HG03108 (cell line): ENCODE results near the gene TOPORS.
"Not testable (repeated sequence)": the region's sequence is repeated elsewhere in the genome, so short reads cannot be mapped to it uniquely, and the experiment has no call there.

Source experiments
- ATAC-seq: cut with Tn5 transposase; IDR thresholded peaks from one replicate; pipeline ENCODE4 v1.9.1; 2021; ENCODE audit warnings: moderate library complexity; ENCODE audit not compliant: unreplicated experiment

The TOPORS gene

DNA sequence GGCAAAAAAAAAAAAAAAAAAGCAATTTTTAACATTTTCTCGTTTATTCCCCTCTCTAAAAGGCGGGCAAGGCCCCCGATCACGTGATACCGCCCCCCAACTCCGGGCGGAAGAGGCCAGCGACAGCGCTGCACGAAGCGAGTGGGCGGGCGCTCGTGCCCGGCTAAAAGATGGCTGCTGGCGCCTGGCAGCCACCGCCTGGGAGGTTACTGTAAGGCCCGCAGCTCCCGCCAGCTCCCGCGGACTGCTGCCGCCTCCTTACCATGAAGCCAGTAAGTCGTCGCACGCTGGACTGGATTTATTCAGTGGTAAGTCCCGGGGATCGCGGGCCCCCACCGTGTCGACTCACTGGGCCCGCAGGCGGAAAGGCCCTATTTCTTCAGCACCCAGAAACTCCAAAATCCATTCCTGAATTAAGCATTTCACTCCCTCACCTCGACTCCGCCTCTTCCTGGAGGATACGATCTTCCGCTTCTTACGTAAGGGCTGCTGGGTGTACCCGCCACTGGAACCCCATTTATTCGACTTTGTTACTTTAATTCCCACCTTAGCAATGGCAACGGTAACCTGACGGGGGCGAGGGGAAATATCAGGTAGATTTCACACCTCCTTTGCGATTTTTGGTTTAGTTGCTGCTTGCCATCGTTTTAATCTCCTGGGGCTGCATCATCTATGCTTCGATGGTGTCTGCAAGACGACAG, at the start of gene TOPORS, which contains the start of gene SMIM27:
Gene TOPORS, minus strand, starts transcription at position 415 of the 701 bp plus-strand sequence. Its CDS starts 150 bp downstream, at position 265.
Gene SMIM27, plus strand, starts transcription at position 156 of the 701 bp plus-strand sequence. Its CDS starts 108 bp downstream, at position 264.
- peak; percentile 64 for ATAC-seq

DNA sequence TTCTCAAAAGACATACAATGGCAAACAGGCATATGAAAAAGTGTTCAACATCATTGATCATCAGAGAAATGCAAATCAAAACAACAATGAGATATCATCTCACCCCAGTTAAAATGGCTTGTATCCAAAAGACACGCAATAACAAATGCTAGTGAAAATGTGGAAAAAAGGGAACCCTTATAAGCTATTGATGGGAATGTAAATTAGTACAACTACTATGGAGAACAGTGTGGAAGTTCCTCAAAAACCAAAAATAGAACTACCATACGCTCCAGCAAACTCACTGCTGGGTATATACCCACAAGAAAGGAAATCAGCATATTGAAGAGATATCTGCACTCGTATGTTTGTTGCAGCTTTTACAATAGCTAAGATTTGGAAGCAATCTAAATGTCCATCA, 46.6 kb upstream of the TOPORS start:
- not testable (repeated sequence) for ATAC-seq

DNA sequence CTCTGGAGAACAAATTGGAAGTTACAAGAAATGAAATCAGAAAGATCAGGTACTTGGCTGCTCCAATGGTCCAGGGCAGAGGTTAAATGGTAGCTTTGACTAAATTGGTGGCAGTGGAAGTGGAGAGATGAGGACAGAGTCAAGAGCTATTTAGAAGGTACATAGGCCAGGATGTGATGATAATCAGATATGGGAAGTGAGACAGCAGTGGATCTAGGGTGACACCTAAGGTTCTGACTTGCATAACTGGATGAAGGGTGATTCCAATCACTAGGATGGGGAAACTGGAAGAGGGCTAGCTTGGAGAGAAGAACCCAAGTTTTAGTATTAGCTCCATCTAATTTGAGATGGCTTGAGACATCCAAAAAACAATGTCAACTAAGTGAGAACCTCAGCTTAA, 44.5 kb upstream of the TOPORS start:
- no peak for ATAC-seq

DNA sequence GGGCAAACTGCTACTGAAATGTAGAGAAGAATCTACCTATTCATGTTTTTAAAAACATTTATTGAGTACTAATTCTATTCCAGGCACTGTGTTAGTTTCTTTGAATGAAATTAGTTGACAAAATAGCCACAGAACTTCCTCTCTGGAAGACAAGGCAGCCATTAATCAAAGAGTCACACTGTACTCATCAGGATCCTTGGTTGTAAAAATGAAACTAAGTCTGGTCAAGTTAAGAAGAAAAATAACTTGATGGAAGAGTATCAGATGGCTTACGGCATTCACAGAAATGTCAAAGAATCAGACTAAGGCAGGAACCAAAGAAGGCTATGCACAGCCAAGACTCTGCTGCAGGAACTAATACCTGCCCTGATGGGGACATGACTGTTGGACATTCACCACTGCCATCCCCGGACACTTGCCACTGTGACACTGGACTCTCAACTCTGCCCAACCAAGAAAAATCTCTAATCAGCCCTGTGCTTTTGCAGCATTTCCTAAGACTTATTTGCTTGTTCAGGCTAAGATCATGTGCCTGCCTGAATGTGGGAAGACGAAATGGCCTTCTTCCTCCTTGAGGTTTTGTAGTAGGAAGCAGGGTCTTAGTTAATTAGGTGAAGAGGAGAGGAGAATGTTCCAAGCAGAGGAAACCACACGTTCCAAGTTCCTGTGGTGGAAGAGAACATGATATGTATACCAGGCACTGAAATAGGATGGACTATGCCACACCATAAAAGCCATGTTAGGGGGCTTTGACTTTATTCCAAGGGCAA, 43.9 kb upstream of the TOPORS start:
- no peak for ATAC-seq

DNA sequence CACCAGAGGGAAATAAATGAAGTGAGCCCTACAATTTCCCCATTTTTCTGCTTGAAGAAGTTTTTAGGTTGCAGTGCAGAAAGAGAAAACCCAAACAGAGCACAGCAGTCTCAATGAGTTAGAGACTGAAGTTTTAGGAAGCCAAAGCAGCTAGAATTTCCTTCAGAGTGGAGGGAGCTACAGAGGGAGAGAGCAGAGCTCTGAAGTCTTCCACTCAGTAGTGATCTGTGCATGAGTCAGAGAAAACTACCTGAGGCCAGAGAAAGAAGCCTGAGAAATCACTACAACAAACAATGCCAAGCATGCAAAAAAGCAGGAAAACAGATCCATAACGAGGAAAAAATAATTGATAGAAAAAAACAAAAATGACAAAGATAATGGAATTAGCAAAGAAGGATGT, 38.5 kb upstream of the TOPORS start:
- no peak for ATAC-seq

DNA sequence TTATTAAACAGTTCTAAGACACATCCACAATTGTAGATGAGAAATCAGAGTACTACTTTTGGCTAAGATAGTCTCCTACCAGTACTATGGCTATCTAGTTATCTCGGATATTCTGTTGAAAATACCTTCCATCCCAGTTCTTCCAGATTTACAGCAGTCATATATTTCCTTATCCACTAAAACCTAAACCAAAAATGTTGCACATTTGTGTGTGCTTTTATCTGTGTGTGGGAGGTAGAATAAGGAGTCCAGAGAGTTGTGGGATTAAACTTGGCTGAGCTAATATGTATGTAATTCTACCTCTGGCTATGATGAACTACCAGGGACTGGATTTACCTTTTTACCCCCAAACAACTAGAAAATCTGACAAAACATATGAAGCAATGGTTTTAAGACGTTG, 38.1 kb upstream of the TOPORS start:
- ATAC-seq, result no peak

DNA sequence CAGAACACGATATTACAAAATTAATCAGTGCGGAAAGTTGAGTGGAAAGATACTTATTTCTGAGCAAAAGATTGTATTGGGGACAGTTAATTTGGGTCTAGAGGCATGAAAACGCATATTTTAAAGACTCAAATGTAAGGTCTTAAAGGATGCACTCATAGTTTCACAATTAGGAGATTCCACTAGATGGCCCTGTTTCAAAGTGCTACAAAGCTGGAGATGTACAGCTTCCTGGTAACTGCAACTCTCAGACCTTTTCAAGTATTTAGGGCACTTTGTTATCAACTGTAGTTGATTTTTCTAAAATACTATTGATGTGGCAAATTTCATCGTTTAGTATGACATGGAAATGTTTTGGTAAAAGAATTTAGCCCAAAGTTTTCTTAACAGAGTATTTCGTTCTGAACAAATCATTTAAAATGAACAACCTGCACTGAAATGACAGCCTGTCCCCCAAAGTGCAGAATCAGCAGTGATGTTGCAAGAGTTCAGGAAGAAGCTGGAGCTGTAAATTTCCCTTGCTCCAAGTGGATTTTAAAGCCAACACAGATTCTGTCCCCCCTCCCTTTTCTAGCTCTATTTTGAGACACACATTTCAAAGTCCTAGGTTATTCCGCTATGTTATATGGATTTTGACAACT, 36.8 kb upstream of the TOPORS start:
- ATAC-seq, result no peak

DNA sequence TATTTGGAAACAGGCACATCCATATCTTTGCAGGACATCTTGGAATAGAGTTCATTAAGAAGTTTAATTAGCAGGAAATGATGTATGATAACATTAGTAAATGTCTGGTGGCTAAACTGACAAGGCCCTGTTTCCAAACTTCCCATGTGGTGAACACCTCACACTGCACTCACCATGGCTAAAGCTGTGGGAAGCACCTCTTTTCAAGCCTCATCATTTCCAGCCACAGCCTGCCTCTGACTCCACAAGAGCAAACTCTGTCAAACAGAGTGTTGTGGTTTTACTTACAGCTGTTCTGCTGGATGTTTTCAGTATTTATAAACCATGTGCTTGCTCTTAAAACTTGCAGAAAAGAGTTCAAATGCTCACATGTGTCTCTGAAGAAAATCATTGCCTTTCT, 35.5 kb upstream of the TOPORS start:
- ATAC-seq, result no peak

DNA sequence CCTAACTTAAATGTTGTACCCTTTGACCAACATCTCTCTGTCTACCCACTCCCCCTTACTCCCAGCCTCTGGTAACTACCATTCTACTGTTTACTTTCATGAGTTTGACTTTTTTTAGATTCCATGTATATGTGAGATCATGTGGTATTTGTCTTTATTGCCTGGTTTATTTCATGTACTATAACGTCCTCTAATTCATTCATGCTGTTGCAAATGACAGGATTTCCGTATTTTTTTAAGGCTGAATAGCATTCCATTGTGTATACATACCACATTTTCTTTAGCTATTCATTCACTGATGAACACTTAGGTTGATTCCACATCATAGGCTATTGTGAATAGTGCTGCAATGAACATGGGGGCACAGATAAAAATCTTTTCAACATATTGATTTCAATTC, 32.4 kb upstream of the TOPORS start:
- ATAC-seq, result no peak

DNA sequence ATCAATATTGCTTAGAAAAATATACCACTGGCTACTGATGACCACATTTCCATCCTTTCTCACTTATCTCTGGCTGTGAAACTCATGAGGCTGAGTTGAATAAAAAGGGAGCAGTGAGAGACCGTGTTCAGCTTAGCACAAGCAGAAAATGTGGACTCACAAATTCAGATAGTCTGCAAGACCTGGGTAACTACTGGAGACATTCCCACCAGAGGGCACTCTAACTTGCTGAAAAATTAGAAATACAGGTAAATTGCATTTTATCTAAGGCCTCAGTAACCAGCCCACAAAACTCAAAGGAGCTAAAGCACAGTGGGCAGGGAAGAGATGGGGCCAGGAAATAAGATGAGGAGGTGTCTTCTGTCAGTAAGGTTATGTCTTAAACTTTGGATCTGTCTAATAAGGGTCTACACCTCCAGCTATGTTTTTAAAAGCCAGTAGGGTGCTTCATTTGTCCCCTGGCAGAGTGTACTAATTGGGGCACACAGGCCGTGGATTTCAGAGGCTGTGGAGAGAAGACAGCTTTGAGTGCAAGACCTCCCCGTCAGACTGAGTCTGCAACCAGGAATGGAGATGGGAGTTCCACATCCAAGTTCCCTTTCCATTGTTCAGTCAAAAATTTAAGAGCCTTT, 29.2 kb upstream of the TOPORS start:
- no peak for ATAC-seq

DNA sequence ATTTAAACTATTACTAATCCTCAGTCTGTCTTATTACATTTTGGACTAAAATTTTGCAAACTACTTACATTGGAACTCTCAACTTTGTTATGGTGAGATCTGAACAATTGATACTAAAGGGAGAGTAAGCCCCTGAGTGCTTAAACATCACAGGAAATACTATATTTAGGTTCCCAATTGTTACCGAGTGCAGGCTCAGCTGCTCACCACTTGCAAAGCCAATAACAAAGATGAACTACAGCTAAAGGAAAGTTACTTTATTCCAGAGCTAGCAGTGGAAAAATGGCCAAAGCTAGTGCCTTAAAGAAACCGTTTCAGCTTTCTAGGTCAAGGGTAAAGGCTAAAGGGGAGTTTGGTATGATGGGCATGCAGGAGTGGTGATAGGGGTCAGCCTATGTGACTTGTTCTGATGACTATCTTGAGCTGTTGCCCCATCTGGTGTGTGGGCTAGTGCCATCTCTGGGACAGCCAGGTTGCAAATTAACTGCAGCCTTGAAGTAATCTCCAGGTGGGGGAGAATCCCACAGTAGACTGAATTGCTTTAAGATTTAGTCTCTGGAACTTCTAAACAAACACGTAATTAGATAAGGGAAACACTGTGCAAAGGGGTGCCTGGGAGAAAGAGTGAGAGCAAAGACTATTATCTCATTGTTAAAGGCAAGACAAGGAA, 28.4 kb upstream of the TOPORS start:
- ATAC-seq, result no peak

DNA sequence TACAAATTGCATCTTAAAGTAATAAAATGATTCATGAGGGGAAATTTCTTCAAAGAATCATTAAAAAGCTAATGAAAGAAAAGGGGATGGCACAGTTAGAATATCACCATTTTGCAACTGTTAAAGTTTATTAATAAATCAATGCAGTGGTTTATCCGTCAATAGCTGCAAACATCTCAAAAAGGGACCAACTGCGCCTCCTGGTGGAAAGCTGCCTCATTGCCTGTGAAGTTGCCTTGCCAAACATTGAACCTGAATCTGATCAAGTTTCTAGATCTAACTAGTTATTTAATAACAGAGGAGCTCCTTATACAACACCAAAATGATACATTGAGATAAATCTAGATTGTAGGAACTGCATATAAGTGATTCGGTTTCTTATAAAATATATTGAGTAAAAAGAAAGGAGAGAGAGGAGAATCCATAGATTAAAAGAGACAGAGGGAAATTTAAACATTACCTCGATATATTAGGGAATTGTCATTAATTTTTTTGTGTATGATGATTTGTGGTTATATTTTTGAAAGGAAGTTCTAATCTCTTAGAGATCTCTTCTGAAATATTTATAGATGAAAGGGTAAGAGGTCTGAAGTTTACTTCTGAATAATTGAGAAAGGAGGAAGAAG, 27.4 kb upstream of the TOPORS start:
- peak; percentile 44 for ATAC-seq

DNA sequence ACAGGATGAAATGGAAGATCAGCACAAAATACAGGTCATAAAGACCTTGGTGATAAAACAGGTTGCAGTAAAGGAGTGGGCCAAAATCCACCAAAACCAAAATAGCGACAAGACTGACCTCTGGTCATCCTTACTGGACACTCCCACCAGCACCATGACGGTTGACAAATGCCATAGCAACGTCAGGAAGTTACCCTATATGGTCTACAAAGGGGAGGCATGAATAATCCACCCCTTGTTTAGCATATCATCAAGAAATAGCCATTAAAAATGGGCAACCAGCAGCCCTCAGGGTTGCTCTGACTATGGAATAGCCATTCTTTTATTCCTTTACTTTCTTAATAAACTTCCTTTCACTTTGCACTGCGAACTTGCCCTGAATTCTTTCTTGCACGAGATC, 26.6 kb upstream of the TOPORS start:
- no peak for ATAC-seq

DNA sequence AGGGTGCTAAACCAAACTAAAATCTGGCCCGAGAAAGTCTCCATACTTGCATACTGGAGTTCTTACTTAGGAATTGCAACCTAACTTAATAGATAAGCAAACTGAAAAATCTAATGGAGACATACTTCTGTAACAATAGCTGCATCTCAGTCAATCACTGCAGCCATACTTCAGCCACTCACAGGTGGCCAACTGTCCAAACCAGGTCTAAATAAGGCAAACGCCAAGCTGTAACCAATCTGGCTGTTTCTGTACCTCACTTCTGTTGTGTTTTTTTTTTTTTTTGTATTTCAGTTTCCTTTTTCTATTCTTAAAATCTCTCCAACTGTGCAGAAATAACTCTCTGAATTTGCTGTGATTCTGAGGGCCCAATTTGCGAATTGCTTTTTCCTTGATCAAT, 24.9 kb upstream of the TOPORS start:
- no peak for ATAC-seq

DNA sequence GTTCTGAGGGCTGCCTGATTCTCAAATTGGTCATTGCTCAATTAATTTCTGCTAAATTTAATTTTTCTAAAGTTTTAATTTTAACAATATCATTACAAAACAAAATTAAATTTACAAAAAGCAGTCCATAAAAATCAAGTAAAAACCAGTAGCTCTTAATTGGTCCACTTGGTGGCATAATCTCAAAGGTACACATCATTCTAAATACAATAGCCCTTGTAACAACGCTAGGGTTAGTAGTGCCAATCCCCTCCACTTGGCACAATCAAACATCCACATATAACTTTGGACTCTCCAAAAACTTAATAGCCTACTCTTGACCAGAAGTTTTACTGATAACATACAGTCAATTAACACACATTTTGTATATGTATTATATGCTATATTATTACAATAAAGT, 22.5 kb upstream of the TOPORS start:
- no peak for ATAC-seq

DNA sequence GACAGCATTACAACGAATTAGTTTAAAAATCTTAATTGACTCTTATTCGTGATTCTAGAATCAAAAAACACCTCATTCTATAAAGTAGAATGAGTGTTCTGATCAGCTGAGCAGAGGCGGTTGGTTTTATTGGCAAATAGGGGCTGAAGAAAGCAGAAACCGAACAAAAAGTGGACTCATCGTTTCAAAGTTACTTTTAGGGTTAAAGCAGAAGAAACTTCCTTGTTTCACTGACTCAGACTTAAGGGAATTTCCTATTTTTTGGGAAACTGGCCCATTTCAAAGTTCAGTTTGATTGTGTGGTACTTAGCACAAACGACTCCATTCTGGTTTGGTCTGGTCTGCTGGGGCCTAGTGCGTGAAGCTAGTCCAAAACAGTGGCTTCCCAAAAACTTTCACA, 21.4 kb upstream of the TOPORS start:
- no peak for ATAC-seq

DNA sequence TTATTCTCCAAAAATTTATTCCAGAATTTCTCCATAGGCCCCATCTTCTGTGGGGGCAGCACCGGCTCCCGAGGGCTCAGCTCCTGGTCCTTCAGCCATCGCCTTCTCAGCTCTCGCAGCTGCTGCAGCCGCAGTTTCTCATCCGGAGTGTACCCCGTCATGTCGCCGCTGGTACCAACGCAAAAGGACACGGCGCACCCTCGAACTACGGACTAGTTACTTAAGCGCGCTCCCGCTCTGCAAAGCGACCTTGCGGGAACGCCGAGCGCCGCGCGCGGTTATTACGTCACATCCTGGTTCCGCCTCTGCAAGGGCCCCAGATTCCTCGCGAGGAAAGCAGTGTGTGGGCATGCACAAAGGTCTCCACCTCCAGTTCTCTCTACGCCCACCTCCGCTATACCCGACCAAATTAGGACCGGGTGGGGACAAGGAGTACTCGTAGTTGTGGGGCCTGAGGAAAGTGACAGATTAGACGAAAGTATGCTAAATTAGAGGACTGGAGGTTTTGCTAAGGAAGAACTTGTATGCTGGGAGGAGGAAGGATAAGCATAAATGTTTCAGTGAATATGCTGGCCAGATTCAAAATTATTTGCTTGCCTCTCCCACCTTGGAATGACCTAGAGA, 20.6 kb upstream of the TOPORS start, which contains the start of gene NDUFB6:
Gene NDUFB6, minus strand, starts transcription at position 260 of the 624 bp plus-strand sequence. Its CDS starts 99 bp downstream, at position 161.
- peak; percentile 82 for ATAC-seq

DNA sequence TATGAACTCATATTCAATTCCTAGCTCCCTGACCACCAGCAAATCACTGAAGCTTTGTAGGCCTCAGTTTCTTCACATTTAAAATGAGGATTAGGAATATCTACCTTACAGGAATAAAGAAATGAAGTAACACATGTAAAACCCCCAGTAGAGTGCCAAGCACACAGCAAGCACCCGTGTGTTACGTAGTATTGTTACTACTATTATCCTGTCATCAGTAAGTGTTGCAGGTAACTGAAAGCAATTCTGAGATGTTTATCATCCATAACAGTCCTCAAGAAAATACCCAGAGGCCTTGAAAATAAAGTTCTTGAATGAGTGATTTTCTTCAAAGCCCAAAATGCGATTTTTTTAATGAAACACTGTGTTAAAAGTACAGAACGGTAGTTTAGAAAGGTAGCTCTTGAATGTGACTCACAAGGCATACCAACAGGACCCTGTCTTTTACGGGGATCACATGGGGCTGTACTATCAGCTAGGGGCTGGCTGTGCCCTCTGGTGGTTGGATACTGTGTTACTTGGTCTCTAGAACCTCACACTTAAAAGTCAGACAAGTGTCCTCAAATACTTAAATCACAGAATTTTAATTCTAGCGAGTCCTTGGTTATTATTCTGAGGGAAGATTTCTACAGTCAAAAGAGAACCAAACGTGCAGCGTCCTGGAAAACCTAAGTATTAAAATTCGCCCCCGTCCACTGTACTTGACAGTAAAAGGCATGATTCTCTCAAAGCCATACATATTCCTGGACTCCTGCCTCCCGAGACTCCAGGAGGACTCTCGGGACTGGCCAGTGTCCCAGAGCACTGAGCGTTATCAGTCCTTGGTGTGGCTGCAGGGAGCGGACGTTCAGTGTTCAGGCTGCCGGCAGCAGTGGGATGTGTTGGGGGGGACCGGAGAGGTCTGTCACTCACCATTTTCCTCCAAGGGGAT, 19.8 kb upstream of the TOPORS start:
- ATAC-seq, result peak; percentile 83

DNA sequence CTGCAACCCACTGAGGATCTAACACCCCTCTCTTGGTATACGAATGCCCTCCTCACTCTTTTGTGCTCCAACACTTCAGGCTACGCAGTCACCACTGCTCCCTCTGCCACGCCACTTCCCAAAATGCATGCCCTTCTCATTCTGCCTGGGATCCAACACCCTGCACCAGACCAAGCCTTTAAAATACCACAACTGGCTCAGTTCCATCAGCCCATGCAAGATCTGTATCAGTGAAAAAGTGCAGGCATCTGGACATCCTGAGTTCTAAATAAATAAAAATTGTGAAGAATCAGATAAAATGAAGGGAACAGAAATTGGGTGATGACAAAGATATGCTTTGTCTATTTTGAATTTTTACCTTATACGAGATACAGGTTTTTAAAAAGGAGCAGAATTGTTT, 17.9 kb upstream of the TOPORS start:
- no peak for ATAC-seq
